ENCODE measurements around the gene CAVIN2. TPM values are rescaled to one million over a fixed set of nuclear protein-coding genes. Genes with fewer than 3 reads are reported as not detected.

Gene CAVIN2
- total and polyA plus RNA-seq, 10 donors = 19.2 to 205 (median 142) TPM

- WGBS, 5 donors = 8 to 18% (median 13%) methylated on average over 11 of the region's 11 CpGs
- peak overlapping the region; percentile 74 to 94 (median 86) for H3K27ac ChIP-seq
- peak overlapping the region; percentile 27 to 70 (median 46) for H3K4me3 ChIP-seq
- TF ChIP-seq POLR2A (IDR thresholded peaks at IDR 0.05) = no peak
- no peak for TF ChIP-seq POLR2AphosphoS5 (IDR thresholded peaks at IDR 0.05)
- TF ChIP-seq, protein P1, sequence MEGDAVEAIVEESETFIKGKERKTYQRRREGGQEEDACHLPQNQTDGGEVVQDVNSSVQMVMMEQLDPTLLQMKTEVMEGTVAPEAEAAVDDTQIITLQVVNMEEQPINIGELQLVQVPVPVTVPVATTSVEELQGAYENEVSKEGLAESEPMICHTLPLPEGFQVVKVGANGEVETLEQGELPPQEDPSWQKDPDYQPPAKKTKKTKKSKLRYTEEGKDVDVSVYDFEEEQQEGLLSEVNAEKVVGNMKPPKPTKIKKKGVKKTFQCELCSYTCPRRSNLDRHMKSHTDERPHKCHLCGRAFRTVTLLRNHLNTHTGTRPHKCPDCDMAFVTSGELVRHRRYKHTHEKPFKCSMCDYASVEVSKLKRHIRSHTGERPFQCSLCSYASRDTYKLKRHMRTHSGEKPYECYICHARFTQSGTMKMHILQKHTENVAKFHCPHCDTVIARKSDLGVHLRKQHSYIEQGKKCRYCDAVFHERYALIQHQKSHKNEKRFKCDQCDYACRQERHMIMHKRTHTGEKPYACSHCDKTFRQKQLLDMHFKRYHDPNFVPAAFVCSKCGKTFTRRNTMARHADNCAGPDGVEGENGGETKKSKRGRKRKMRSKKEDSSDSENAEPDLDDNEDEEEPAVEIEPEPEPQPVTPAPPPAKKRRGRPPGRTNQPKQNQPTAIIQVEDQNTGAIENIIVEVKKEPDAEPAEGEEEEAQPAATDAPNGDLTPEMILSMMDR (IDR thresholded peaks at IDR 0.05 in 8 of 11, conservative IDR thresholded peaks at IDR 0.05 in 3 of 11) = no peak
- peaks cover 0 to 21% (median 0%) of the 10 kb centered on the region in 7 donors for H3K27me3 ChIP-seq (replicated peaks in 1 of 7)
- no peaks in the 10 kb centered on the region for H3K36me3 ChIP-seq
- H3K4me1 ChIP-seq = peaks cover 0 to 37% (median 12%) of the 10 kb centered on the region in 6 donors
- intact Hi-C loops (cut with DNase I; ENCODE audit: low total_unique reads) = no loop called here
- no peaks in the 10 kb centered on the region for H3K9me3 ChIP-seq
- DNase-seq = no peak
Measured at GRCh38 chr2:191845876-191846514, 893 bp downstream of the CAVIN2 start.

- H3K27ac ChIP-seq = peak overlapping the region; percentile 74 to 94 (median 86)
- peaks cover 0 to 21% (median 0%) of the 10 kb centered on the region in 7 donors for H3K27me3 ChIP-seq (replicated peaks in 1 of 7)
- TF ChIP-seq POLR2A (IDR thresholded peaks at IDR 0.05) (no peak), POLR2AphosphoS5 (IDR thresholded peaks at IDR 0.05) (peak in 2 of 3 donors; percentile 53 to 72)
- TF ChIP-seq, protein P1 (IDR thresholded peaks at IDR 0.05 in 8 of 11, conservative IDR thresholded peaks at IDR 0.05 in 3 of 11) = no peak
- peak overlapping the region; percentile 27 to 70 (median 46) for H3K4me3 ChIP-seq
- WGBS, 5 donors = 10 to 22% (median 15%) methylated on average over 9 of the region's 9 CpGs
- no peaks in the 10 kb centered on the region for H3K9me3 ChIP-seq
- peak; percentile 72 for DNase-seq
- no peaks in the 10 kb centered on the region for H3K36me3 ChIP-seq
- intact Hi-C loops (cut with DNase I; ENCODE audit: low total_unique reads) = no loop called here
- H3K4me1 ChIP-seq = peaks cover 0 to 37% (median 12%) of the 10 kb centered on the region in 6 donors
Measured at GRCh38 chr2:191845248-191845715, 1.6 kb downstream of the CAVIN2 start.

DNA sequence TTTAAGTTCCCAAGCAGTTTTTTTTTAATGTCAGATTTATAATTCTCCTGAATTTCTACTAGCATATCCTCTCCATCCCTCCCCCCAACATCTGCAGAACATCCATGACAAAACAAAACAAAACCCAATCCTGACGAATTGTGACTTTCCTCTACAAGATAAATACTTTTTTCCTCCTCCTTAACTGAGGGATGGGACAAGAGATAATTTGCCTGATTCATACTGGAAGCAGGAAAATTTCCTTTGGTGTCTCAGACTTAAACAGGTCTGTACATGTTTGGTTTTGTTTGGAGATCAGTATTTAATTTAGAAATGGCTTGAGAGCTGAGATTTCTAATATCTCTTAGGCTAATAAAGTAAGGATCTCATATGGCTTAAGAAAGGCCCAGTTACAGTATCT lies 2.2 kb downstream of the CAVIN2 start:
- TF ChIP-seq POLR2A (IDR thresholded peaks at IDR 0.05) (no peak), POLR2AphosphoS5 (IDR thresholded peaks at IDR 0.05) (no peak)
- TF ChIP-seq, protein P1 (IDR thresholded peaks at IDR 0.05 in 8 of 11, conservative IDR thresholded peaks at IDR 0.05 in 3 of 11) = no peak
- intact Hi-C loops (cut with DNase I; ENCODE audit: low total_unique reads) = no loop called here
- Histone ChIP-seq H3K36me3 (no peaks in the 10 kb centered on the region), H3K4me3 (peak overlapping the region; percentile 27 to 70 (median 46)), H3K9me3 (no peaks in the 10 kb centered on the region), H3K27me3 (replicated peaks in 1 of 7) (peaks cover 0 to 21% (median 0%) of the 10 kb centered on the region in 7 donors), H3K4me1 (peaks cover 0 to 37% (median 12%) of the 10 kb centered on the region in 6 donors), H3K27ac (peak overlapping the region; percentile 74 to 94 (median 86))
- DNase-seq = no peak
- 15 to 25% (median 20%) methylated on average over 1 of the region's 1 CpG for WGBS, 5 donors

- H3K4me3 ChIP-seq = peak overlapping the region in 4 of 8 donors; percentile 1 to 70 (median 54)
- H3K36me3 ChIP-seq = peaks cover 0 to 4% (median 1%) of the 10 kb centered on the region in 6 donors
- peaks cover 0 to 20% (median 4%) of the 10 kb centered on the region in 6 donors for H3K4me1 ChIP-seq
- H3K27ac ChIP-seq = peak overlapping the region in 4 of 8 donors; percentile 0 to 94 (median 39)
- 64 to 81% (median 73%) methylated on average over 2 of the region's 2 CpGs for WGBS, 5 donors
- H3K27me3 ChIP-seq (replicated peaks in 1 of 7) = peaks cover 0 to 8% (median 0%) of the 10 kb centered on the region in 7 donors
- no peak for DNase-seq
- intact Hi-C loops (cut with DNase I; ENCODE audit: low total_unique reads) = no loop called here
- TF ChIP-seq POLR2AphosphoS5 (IDR thresholded peaks at IDR 0.05) = no peak
- TF ChIP-seq, protein P1 (IDR thresholded peaks at IDR 0.05 in 8 of 11, conservative IDR thresholded peaks at IDR 0.05 in 3 of 11) = no peak
- no peak for TF ChIP-seq POLR2A (IDR thresholded peaks at IDR 0.05)
- H3K9me3 ChIP-seq = no peaks in the 10 kb centered on the region
Measured at GRCh38 chr2:191840921-191841320, 6.0 kb downstream of the CAVIN2 start.

Measured in spleen (tissue), 11 donors.